HepG2 (cell line): ENCODE results near the gene PHF3. TPM values are rescaled to one million over a fixed set of nuclear protein-coding genes. Genes with fewer than 3 reads are reported as not detected.

Experiments
- CENPX ChIP-seq: sonication (generic); formaldehyde crosslinking; IDR thresholded peaks from 2 replicates; pipeline ENCODE4 v1.9.0; 2021; ENCODE audit warnings: mild to moderate bottlenecking, missing genetic modification reagents, moderate library complexity
- FOXK2 ChIP-seq: fragments of 450-650 bp; IDR thresholded peaks from 2 replicates; pipeline ENCODE4 v1.6.1; 2016
- MBNL3 ChIP-seq: fragments of 250-450 bp; sonication (Bioruptor Pico); conservative IDR thresholded peaks from 2 replicates; pipeline ENCODE4 v1.8.0; 2022; ENCODE audit warnings: mild to moderate bottlenecking, inconsistent platforms
- MED1 ChIP-seq: sonication (generic); formaldehyde crosslinking; IDR thresholded peaks from 2 replicates; pipeline ENCODE4 v1.4.0; 2020; ENCODE audit warnings: missing genetic modification reagents
- TEAD3 ChIP-seq: optimal IDR thresholded peaks from 2 replicates; pipeline ENCODE3; 2016; ENCODE audit warnings: borderline replicate concordance
- ZNF180 ChIP-seq: sonication (generic); formaldehyde crosslinking; IDR thresholded peaks from 2 replicates; pipeline ENCODE4 v1.4.0; 2020; ENCODE audit warnings: low read depth, missing genetic modification reagents, borderline replicate concordance
- ZNF496 ChIP-seq: sonication (generic); formaldehyde crosslinking; IDR thresholded peaks from 2 replicates; pipeline ENCODE4 v1.8.1; 2023; ENCODE audit warnings: mild to moderate bottlenecking, moderate library complexity, missing genetic modification reagents; ENCODE audit not compliant: insufficient replicate concordance
- ZNF589 ChIP-seq: sonication (generic); formaldehyde crosslinking; conservative IDR thresholded peaks from 2 replicates; pipeline ENCODE4 v1.8.0; 2022; ENCODE audit warnings: mild to moderate bottlenecking, moderate library complexity, missing genetic modification reagents
- polyA plus RNA-seq, 8 experiments: library from polyadenylated mRNA; depleted of rRNA in 3 of 8; stranded (reverse) in 7 of 8; unstranded in 1 of 8; fragments of >200 nt; fragmentation: Illumina TruSeq in 4 of 8; extraction: Trizol in 4 of 8; gene quantifications; 2 replicates each; pipeline versions ENCODE4 v1.2.1 to v1.2.3, GENCODE V29; 2011 to 2016; ENCODE audit warnings: low read depth in 4 of 8, missing spikeins in 1 of 8, mixed read lengths in 1 of 8; ENCODE audit not compliant: insufficient read depth in 1 of 8
- total RNA-seq, 5 experiments: library from RNA; depleted of rRNA; stranded (reverse); fragments of >200 nt; fragmentation: Illumina TruSeq; extraction: Trizol; gene quantifications; 2 replicates each; pipeline ENCODE4 v1.2.3, GENCODE V29; 2016; ENCODE audit warnings: low read depth in 1 of 5
- TF ChIP-seq, protein P1 (sequence below), 2 experiments: sonication (generic) in 1 of 2; formaldehyde crosslinking in 1 of 2; IDR thresholded peaks; 2 replicates each; pipeline versions ENCODE4 v1.4.0 to v1.6.1; 2018 to 2020; ENCODE audit warnings: missing genetic modification reagents in 2 of 2, borderline replicate concordance in 1 of 2, low read depth in 1 of 2, mild to moderate bottlenecking in 1 of 2, missing biosample characterization in 1 of 2
- TF ChIP-seq, protein P2 (sequence below): sonication (generic); formaldehyde crosslinking; IDR thresholded peaks from 2 replicates; pipeline ENCODE4 v1.4.0; 2020; ENCODE audit warnings: missing genetic modification reagents, borderline replicate concordance
- TF ChIP-seq, protein P3 (sequence below): sonication (generic); formaldehyde crosslinking; IDR thresholded peaks from 2 replicates; pipeline ENCODE4 v1.4.0; 2020; ENCODE audit warnings: missing genetic modification reagents
- TF ChIP-seq, protein P4 (sequence below): fragments of 450-650 bp; IDR thresholded peaks from 2 replicates; pipeline ENCODE4 v1.6.1; 2016
- TF ChIP-seq, protein P5 (sequence below): sonication (generic); formaldehyde crosslinking; IDR thresholded peaks from 2 replicates; pipeline ENCODE4 v1.4.0; 2020; ENCODE audit warnings: missing genetic modification reagents

PHF3 gene
- total and polyA plus RNA-seq, 2 of the 13 experiments (the other 11 are each of a cell fraction or from before 2014, with no cell fraction given): 19.8 to 70.4 TPM

DNA sequence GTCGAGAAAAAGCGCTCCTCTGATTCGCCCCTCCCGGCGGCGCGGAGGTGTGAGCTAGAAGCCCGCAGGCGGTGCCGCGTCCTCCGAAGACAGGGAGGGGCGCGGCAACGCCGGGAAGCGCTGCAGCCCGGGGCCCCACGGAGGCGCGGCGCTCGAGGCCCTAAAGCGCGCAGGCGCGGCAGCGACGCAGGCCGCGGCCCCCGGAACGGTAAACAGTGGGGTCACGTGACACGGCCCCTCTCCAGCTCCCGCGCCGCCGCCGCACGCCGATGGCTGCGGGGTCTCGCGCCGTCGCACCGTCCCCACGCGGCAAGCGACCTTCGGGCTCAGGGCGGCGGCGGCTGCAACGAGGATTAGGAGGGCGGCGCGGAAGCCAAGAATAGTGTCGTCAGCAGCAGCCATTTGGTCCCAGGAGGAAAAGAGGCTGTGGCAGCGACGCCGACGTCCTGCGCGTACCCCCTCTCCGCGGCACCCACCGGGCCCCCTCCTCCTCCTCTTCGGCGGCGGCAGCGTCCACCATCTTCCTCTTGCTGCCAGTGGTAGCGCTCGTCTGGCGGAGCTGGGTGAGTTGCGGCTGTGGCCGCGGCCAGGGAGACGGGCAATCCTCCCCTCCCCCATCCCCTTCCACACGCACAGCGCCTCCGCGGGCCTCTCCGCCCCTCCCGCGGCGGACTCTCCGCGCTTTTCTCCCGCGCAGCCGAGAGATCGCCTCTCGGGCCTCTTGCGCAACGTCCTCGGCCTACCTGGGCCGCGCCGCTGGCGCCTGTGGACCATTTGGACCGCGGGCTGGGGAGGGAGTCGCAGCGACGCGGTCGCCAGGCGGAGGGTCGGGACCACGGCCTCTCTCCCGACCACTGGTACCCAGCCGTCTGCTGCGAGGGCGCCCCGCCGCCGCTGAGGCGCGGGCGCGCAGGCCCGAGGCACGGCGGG is at the start of gene PHF3 (continued):
- TF ChIP-seq, protein P1, sequence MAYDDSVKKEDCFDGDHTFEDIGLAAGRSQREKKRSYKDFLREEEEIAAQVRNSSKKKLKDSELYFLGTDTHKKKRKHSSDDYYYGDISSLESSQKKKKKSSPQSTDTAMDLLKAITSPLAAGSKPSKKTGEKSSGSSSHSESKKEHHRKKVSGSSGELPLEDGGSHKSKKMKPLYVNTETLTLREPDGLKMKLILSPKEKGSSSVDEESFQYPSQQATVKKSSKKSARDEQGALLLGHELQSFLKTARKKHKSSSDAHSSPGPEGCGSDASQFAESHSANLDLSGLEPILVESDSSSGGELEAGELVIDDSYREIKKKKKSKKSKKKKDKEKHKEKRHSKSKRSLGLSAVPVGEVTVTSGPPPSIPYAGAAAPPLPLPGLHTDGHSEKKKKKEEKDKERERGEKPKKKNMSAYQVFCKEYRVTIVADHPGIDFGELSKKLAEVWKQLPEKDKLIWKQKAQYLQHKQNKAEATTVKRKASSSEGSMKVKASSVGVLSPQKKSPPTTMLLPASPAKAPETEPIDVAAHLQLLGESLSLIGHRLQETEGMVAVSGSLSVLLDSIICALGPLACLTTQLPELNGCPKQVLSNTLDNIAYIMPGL (CRISPR knock-in tag; IDR thresholded peaks at IDR 0.05; ENCODE audit: borderline replicate concordance in 1 of 2, low read depth in 1 of 2): peak; percentile 94 to 99
- TF ChIP-seq ZNF180: peak; percentile 48
- TF ChIP-seq, protein P2, sequence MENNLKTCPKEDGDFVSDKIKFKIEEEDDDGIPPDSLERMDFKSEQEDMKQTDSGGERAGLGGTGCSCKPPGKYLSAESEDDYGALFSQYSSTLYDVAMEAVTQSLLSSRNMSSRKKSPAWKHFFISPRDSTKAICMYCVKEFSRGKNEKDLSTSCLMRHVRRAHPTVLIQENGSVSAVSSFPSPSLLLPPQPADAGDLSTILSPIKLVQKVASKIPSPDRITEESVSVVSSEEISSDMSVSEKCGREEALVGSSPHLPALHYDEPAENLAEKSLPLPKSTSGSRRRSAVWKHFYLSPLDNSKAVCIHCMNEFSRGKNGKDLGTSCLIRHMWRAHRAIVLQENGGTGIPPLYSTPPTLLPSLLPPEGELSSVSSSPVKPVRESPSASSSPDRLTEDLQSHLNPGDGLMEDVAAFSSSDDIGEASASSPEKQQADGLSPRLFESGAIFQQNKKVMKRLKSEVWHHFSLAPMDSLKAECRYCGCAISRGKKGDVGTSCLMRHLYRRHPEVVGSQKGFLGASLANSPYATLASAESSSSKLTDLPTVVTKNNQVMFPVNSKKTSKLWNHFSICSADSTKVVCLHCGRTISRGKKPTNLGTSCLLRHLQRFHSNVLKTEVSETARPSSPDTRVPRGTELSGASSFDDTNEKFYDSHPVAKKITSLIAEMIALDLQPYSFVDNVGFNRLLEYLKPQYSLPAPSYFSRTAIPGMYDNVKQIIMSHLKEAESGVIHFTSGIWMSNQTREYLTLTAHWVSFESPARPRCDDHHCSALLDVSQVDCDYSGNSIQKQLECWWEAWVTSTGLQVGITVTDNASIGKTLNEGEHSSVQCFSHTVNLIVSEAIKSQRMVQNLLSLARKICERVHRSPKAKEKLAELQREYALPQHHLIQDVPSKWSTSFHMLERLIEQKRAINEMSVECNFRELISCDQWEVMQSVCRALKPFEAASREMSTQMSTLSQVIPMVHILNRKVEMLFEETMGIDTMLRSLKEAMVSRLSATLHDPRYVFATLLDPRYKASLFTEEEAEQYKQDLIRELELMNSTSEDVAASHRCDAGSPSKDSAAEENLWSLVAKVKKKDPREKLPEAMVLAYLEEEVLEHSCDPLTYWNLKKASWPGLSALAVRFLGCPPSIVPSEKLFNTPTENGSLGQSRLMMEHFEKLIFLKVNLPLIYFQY: peak; percentile 92; the same call in 1 of the 2 replicates
- peak; percentile 95 for TF ChIP-seq ZNF589
- TF ChIP-seq, protein P3, sequence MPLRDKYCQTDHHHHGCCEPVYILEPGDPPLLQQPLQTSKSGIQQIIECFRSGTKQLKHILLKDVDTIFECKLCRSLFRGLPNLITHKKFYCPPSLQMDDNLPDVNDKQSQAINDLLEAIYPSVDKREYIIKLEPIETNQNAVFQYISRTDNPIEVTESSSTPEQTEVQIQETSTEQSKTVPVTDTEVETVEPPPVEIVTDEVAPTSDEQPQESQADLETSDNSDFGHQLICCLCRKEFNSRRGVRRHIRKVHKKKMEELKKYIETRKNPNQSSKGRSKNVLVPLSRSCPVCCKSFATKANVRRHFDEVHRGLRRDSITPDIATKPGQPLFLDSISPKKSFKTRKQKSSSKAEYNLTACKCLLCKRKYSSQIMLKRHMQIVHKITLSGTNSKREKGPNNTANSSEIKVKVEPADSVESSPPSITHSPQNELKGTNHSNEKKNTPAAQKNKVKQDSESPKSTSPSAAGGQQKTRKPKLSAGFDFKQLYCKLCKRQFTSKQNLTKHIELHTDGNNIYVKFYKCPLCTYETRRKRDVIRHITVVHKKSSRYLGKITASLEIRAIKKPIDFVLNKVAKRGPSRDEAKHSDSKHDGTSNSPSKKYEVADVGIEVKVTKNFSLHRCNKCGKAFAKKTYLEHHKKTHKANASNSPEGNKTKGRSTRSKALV (CRISPR knock-in tag): peak; percentile 90
- TF ChIP-seq, protein P4, sequence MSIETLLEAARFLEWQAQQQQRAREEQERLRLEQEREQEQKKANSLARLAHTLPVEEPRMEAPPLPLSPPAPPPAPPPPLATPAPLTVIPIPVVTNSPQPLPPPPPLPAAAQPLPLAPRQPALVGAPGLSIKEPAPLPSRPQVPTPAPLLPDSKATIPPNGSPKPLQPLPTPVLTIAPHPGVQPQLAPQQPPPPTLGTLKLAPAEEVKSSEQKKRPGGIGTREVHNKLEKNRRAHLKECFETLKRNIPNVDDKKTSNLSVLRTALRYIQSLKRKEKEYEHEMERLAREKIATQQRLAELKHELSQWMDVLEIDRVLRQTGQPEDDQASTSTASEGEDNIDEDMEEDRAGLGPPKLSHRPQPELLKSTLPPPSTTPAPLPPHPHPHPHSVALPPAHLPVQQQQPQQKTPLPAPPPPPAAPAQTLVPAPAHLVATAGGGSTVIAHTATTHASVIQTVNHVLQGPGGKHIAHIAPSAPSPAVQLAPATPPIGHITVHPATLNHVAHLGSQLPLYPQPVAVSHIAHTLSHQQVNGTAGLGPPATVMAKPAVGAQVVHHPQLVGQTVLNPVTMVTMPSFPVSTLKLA: peak; percentile 50; the same call in 1 of the 2 replicates
- TF ChIP-seq TEAD3: peak; percentile 52
- peak; percentile 87; the same call in 1 of the 2 replicates for TF ChIP-seq MBNL3 (CRISPR knock-in tag)
- TF ChIP-seq MED1: peak; percentile 86
- no peak for TF ChIP-seq ZNF496 (CRISPR knock-in tag)
- no peak for TF ChIP-seq CENPX
- TF ChIP-seq FOXK2: peak; percentile 51
- TF ChIP-seq, protein P5, sequence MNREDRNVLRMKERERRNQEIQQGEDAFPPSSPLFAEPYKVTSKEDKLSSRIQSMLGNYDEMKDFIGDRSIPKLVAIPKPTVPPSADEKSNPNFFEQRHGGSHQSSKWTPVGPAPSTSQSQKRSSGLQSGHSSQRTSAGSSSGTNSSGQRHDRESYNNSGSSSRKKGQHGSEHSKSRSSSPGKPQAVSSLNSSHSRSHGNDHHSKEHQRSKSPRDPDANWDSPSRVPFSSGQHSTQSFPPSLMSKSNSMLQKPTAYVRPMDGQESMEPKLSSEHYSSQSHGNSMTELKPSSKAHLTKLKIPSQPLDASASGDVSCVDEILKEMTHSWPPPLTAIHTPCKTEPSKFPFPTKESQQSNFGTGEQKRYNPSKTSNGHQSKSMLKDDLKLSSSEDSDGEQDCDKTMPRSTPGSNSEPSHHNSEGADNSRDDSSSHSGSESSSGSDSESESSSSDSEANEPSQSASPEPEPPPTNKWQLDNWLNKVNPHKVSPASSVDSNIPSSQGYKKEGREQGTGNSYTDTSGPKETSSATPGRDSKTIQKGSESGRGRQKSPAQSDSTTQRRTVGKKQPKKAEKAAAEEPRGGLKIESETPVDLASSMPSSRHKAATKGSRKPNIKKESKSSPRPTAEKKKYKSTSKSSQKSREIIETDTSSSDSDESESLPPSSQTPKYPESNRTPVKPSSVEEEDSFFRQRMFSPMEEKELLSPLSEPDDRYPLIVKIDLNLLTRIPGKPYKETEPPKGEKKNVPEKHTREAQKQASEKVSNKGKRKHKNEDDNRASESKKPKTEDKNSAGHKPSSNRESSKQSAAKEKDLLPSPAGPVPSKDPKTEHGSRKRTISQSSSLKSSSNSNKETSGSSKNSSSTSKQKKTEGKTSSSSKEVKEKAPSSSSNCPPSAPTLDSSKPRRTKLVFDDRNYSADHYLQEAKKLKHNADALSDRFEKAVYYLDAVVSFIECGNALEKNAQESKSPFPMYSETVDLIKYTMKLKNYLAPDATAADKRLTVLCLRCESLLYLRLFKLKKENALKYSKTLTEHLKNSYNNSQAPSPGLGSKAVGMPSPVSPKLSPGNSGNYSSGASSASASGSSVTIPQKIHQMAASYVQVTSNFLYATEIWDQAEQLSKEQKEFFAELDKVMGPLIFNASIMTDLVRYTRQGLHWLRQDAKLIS (CRISPR knock-in tag): no peak
